Gastroesophageal sphincter (tissue), 4 donors: ENCODE results near the gene IFTAP. TPM values are rescaled to one million over a fixed set of nuclear protein-coding genes. Genes with fewer than 3 reads are reported as not detected.

Source experiments
- ATAC-seq: fragments of 150-250 bp; one replicate; pipeline ENCODE4 v1.9.1; 2016; ENCODE audit warnings: mild to moderate bottlenecking, moderate library complexity
- H3K27ac ChIP-seq, 4 donors: fragments of 200-600 bp; sonication (generic) in 3 of 4; 1 replicate in 3 of 4; 2 replicates in 1 of 4; pipeline ENCODE4 v1.5.1; 2016 to 2019
- H3K27me3 ChIP-seq: fragments of 200-600 bp; sonication (generic); one replicate; pipeline ENCODE4 v1.5.1; 2019
- H3K36me3 ChIP-seq, 2 donors: fragments of 200-600 bp; sonication (generic); one replicate each; pipeline ENCODE4 v1.5.1; 2019; ENCODE audit warnings: control low read depth in 1 of 2
- H3K4me1 ChIP-seq, 3 donors: fragments of 200-600 bp; sonication (generic); 1 replicate in 2 of 3; 2 replicates in 1 of 3; pipeline ENCODE4 v1.5.1; 2016 to 2019; ENCODE audit warnings: control low read depth in 2 of 3
- H3K4me3 ChIP-seq, 2 donors: fragments of 200-600 bp; sonication (generic); one replicate each; pipeline ENCODE4 v1.5.1; 2019; ENCODE audit warnings: mild to moderate bottlenecking in 1 of 2, moderate library complexity in 1 of 2
- H3K9me3 ChIP-seq, 3 donors: fragments of 200-600 bp; sonication (generic); one replicate each; pipeline ENCODE4 v1.5.1; 2017 to 2019; ENCODE audit warnings: control low read depth in 2 of 3
- EP300 ChIP-seq: sonication (generic); formaldehyde crosslinking; IDR thresholded peaks from one replicate; pipeline ENCODE4 v1.6.1; 2017; ENCODE audit warnings: antibody characterized with exemption, mild to moderate bottlenecking
- POLR2A ChIP-seq, 2 donors: fragments of 450-650 bp; IDR thresholded peaks; one replicate each; pipeline ENCODE4 v1.6.1; 2017; ENCODE audit warnings: antibody characterized with exemption in 2 of 2, mild to moderate bottlenecking in 2 of 2, moderate library complexity in 1 of 2
- POLR2AphosphoS5 ChIP-seq: sonication (generic); formaldehyde crosslinking; IDR thresholded peaks from one replicate; pipeline ENCODE4 v1.6.1; 2017; ENCODE audit warnings: antibody characterized with exemption
- WGBS, 2 donors: methylation state at CpG; one replicate each; pipeline ENCODE4 v1.1.5; 2018; ENCODE audit warnings: low coverage in 1 of 2; 5-methylcytosine and 5-hydroxymethylcytosine counted together
- total RNA-seq, 4 donors: library from RNA; depleted of rRNA; stranded (reverse); fragments of >200 nt; gene quantifications; one replicate each; pipeline ENCODE4 v1.1.0, GENCODE V29; 2016
- TF ChIP-seq, protein P1 (sequence below), 4 experiments: fragments of 200-600 bp in 2 of 4; fragments of 450-650 bp in 2 of 4; sonication (generic) in 1 of 4; IDR thresholded peaks; one replicate each; pipeline ENCODE4 v1.5.1; 2017 to 2019; ENCODE audit warnings: antibody characterized with exemption in 4 of 4, mild to moderate bottlenecking in 2 of 4, moderate library complexity in 2 of 4

IFTAP gene
- total RNA-seq, 4 donors from 2014 or later, result 24.8 to 44.5 (median 33.2) TPM

- Histone ChIP-seq H3K27ac (no peak overlapping the region), H3K36me3 (no peaks in the 10 kb centered on the region), H3K9me3 (no peaks in the 10 kb centered on the region), H3K4me3 (no peak overlapping the region), H3K27me3 (no peaks in the 10 kb centered on the region), H3K4me1 (peaks cover 3 to 30% (median 4%) of the 10 kb centered on the region in 3 donors)
- no peak for ATAC-seq
- 72 to 92% methylated on average over 4 to 5 of the region's 6 CpGs for WGBS, 2 donors
- TF ChIP-seq EP300 (no peak), POLR2A (IDR thresholded peaks at IDR 0.05) (no peak), POLR2AphosphoS5 (no peak)
- TF ChIP-seq, protein P1, sequence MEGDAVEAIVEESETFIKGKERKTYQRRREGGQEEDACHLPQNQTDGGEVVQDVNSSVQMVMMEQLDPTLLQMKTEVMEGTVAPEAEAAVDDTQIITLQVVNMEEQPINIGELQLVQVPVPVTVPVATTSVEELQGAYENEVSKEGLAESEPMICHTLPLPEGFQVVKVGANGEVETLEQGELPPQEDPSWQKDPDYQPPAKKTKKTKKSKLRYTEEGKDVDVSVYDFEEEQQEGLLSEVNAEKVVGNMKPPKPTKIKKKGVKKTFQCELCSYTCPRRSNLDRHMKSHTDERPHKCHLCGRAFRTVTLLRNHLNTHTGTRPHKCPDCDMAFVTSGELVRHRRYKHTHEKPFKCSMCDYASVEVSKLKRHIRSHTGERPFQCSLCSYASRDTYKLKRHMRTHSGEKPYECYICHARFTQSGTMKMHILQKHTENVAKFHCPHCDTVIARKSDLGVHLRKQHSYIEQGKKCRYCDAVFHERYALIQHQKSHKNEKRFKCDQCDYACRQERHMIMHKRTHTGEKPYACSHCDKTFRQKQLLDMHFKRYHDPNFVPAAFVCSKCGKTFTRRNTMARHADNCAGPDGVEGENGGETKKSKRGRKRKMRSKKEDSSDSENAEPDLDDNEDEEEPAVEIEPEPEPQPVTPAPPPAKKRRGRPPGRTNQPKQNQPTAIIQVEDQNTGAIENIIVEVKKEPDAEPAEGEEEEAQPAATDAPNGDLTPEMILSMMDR (IDR thresholded peaks at IDR 0.05), result no peak
Observed at GRCh38 chr11:36617543-36618362, 23.5 kb downstream of the IFTAP start.

DNA sequence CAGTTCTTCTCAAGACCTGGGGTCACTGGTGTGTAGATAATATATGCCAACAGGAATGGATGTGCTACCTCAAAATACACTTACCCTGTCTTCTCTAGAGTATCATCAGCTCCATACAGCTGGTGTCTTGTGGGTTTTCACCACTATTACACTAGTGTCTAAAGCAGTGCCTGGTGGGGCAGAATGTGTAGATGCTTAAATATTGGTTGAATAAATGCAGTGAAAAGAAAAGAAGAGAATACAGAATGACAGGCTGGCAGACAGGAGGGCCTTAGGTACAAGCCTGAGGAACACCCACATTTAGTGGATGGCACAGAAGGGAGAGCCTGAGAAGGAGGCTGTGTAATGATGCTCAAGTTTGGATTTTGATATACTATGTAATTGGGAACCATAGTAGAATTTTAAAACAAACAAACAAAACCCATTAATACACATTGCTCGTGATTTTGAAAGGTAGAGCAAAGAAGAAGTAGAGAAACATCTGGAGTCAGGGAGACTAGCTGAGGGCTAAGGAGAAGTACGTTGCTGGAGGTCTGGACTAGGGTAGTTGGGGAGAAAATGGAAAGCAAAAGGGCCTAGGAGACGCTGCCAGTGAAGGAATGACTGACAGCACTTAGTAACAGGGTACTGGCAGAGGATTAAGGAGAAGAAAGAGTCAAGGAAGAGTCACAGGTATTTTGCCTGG, 24.2 kb downstream of the IFTAP start:
- TF ChIP-seq EP300 (no peak), POLR2A (IDR thresholded peaks at IDR 0.05) (no peak), POLR2AphosphoS5 (no peak)
- TF ChIP-seq, protein P1 (IDR thresholded peaks at IDR 0.05), result no peak
- ATAC-seq, result no peak
- WGBS, 2 donors, result 65 to 70% methylated on average over 3 of the region's 3 CpGs
- H3K4me1 ChIP-seq, result peaks cover 3 to 30% (median 4%) of the 10 kb centered on the region in 3 donors
- no peaks in the 10 kb centered on the region for H3K36me3 ChIP-seq
- H3K27me3 ChIP-seq, result no peaks in the 10 kb centered on the region
- H3K9me3 ChIP-seq, result no peaks in the 10 kb centered on the region
- peak overlapping the region in 1 of 2 donors; percentile 15 for H3K4me3 ChIP-seq
- H3K27ac ChIP-seq, result peak overlapping the region in 1 of 4 donors; percentile 33

DNA sequence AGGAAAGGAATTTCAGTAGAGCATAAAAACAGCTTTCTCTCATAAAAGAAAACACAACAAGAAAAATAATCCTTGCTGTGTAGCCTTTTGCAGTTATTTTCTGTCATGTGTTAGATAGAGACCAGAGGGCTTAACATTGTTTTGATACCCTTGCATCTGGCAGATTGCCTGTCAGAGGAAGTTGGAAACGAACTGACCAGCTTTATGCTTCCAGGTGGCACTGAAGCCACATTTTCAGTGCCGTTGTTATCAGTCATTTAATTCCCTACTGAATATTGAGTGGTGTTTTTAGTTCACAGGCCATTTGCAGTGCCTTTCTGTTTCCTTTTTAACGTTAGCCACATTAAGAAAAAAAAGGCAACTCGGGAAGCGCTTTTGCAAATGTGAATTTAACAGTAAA, 25.2 kb downstream of the IFTAP start:
- Histone ChIP-seq H3K36me3 (no peaks in the 10 kb centered on the region), H3K4me1 (peaks cover 3 to 30% (median 4%) of the 10 kb centered on the region in 3 donors), H3K4me3 (peak overlapping the region in 1 of 2 donors; percentile 15), H3K27ac (peak overlapping the region in 1 of 4 donors; percentile 33), H3K27me3 (no peaks in the 10 kb centered on the region), H3K9me3 (no peaks in the 10 kb centered on the region)
- no peak for TF ChIP-seq POLR2A (IDR thresholded peaks at IDR 0.05)
- TF ChIP-seq, protein P1 (IDR thresholded peaks at IDR 0.05), result no peak
- no peak for TF ChIP-seq POLR2AphosphoS5
- no peak for TF ChIP-seq EP300
- WGBS, 2 donors, result 5 to 16% methylated on average over 5 of the region's 5 CpGs
- ATAC-seq, result no peak

- H3K27ac ChIP-seq, result no peak overlapping the region
- no peaks in the 10 kb centered on the region for H3K27me3 ChIP-seq
- no peaks in the 10 kb centered on the region for H3K36me3 ChIP-seq
- no peaks in the 10 kb centered on the region for H3K9me3 ChIP-seq
- no peak for ATAC-seq
- H3K4me1 ChIP-seq, result peaks cover 3 to 30% (median 4%) of the 10 kb centered on the region in 3 donors
- no peak overlapping the region for H3K4me3 ChIP-seq
- TF ChIP-seq, protein P1 (IDR thresholded peaks at IDR 0.05), result no peak
- TF ChIP-seq POLR2AphosphoS5 (no peak), POLR2A (IDR thresholded peaks at IDR 0.05) (no peak), EP300 (no peak)
Observed at GRCh38 chr11:36620246-36620645, 25.9 kb downstream of the IFTAP start.
